DMS 273 treated with DMSO at 0.1 percent for 48 hours (cell line): ENCODE data around the gene DLG2.
"Not testable (repeated sequence)": the region's sequence is repeated elsewhere in the genome, so short reads cannot be mapped to it uniquely, and the experiment has no call there.

ENCODE experiments used
- DNase-seq: peaks from one replicate; lab custom pipeline; 2025; lab: John Stamatoyannopoulos, UW

Gene DLG2

DNA sequence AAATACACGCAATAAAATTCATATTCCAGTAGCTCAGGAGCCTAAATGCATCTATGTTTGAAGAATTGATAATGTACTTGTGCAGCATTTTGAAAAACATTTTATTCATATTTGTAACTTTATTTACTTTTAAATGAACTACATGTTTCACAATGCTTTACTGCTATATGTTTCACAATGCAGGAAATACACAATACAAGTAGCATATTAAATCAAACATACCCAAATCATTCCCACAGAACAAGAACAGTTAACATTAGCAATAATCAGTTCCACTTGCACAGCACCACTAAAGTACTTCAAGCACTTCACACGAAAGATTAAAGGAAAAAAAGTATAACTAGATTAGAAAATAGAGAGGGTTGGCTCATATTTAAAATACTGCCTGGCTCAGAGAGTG lies 1997.4 kb downstream of the DLG2 start:
- no peak for DNase-seq

DNA sequence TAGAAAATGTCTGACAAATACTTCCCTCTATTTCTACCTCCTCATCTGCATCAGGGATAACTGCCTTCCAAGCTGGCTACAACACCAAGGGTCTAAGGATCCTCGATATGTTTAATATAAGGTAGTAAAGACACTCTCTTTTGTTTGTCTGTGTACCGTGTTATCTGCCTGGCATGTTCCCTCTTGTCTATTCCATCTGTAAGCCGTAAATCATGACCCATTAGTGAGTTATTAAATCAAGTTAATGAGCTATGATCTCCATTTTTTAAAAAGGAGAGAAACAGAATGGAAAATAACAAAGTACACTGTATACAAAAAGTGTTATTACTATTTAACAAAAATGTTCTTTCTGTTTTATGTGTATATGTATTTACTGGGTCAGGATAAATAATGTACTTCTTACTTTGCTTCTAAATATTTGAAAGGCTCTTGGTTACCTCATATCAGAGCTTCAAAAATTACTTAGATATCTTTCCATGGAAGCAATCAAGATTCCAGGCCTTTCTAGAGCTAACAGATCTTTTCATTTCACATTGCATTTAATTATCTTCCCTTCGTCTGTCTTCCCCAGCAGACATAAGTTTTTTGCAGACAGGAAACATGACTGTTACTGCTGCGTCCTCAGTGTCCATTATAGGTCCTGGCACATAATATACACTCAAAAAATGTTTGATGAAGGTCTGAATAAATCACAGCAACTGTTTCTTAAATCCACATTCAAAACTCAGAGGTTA lies 1998.4 kb downstream of the DLG2 start:
- no peak for DNase-seq

- DNase-seq: no peak
Observed at GRCh38 chr11:83625336-83625735, 2001.8 kb downstream of the DLG2 start.

GRCh38 chr11:83617671-83618070 lies 2009.5 kb downstream of the DLG2 start:
- no peak for DNase-seq

GRCh38 chr11:83613767-83614121 lies 2013.4 kb downstream of the DLG2 start:
- DNase-seq: no peak

GRCh38 chr11:83612891-83613766 lies 2014.0 kb downstream of the DLG2 start:
- DNase-seq: no peak

- DNase-seq: no peak
Observed at GRCh38 chr11:83611600-83611999, 2015.5 kb downstream of the DLG2 start.

- no peak for DNase-seq
Observed at GRCh38 chr11:83611031-83611430, 2016.1 kb downstream of the DLG2 start.

DNA sequence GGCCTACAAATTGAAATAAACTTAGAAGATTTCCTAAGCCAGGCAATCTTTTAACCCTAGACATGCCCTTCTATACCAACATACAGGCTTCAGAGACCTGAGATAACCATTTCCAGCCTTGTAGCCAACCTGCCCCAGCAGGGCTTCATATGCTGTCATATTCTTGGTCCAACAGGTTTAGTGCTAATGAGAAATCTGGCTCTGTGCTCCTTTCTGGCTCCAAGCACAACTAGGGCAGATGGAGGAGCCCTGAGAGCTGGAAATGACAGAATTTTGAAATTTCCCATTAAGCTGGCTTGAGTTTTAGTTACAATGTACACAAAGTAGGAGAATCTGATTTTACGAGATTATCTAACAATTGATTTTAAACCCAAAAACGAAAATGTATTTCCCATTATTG lies 2018.0 kb downstream of the DLG2 start:
- no peak for DNase-seq

DNA sequence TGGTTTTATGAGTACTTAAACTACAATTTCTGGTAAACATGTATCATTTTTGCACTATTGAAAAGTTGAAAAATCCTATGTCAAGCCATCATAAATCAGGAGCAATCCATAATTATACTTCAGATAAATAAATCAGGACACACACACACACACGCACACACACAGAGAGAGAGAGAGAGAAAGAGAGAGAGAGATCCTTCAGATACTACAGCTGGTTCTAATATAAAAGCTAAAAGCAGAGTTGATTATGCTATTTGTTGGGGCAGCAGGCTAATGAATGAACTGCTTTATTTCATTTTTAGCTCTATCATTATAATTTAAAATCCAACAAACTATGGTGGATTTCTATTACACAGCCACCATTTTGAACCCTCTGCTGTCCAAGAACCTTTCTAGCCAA lies 2018.6 kb downstream of the DLG2 start:
- DNase-seq: no peak

DNA sequence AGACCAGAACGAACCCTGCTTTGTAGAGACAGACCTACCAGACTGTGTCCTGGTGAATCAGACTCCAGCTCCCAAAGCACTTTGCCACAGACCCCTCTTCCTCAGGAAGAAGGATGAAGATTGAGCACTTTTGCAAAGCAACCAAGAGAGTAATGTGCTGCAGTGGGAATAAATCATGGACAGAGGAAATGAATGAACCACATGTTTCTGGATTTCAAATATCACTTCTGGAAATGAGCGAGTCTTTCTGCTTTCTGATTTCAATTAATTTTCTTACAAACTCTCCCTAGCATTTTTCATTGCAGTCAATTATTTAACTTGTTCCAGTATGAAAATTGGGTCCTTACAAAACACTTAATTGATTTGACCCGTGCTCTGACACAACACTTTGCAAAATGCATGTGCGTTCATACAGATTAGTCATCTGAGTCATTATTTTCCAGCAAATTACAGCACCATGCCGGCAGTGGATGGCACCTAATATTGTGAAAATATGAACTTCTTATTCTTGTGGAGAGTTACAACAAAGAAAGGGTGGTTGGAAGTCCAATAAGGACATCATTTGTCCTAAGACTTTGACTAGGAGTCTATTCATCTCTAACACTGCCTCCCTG lies 2025.1 kb downstream of the DLG2 start:
- no peak for DNase-seq

- no peak for DNase-seq
Observed at GRCh38 chr11:83601201-83601913, 2025.8 kb downstream of the DLG2 start.

DNA sequence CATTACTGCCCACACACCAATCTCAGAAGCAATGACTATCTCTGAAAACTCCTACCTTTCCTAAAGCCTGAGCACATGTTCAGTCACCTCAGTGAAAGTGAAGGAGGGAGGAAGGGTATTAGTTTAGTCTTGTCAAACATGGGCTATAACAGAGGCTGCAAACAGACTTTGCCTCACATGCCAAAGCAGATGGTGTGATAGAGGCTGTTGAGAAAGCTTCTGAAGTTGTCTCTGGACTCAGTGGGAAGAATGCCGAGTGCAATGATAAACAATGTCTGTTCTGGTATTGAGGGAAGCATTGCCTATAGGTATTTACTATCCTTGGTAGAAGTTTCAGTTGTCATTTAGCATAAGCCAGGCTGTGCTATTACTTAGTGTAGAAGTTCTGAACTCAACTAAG lies 2026.5 kb downstream of the DLG2 start:
- no peak for DNase-seq

GRCh38 chr11:83599066-83599465 lies 2028.1 kb downstream of the DLG2 start:
- DNase-seq: no peak

DNA sequence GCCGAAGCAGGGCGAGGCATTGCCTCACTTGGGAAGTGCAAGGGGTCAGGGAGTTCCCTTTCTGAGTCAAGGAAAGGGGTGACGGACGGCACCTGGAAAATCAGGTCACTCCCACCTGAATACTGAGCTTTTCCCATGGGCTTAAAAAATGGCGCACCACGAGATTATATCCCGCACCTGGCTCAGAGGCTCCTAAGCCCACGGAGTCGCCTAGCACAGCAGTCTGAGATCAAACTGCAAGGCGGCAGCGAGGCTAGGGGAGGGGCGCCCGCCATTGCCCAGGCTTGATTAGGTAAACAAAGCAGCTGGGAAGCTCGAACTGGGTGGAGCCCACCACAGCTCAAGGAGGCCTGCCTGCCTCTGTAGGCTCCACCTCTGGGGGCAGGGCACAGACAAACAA lies 2039.3 kb downstream of the DLG2 start:
- DNase-seq: not testable (repeated sequence)

DNA sequence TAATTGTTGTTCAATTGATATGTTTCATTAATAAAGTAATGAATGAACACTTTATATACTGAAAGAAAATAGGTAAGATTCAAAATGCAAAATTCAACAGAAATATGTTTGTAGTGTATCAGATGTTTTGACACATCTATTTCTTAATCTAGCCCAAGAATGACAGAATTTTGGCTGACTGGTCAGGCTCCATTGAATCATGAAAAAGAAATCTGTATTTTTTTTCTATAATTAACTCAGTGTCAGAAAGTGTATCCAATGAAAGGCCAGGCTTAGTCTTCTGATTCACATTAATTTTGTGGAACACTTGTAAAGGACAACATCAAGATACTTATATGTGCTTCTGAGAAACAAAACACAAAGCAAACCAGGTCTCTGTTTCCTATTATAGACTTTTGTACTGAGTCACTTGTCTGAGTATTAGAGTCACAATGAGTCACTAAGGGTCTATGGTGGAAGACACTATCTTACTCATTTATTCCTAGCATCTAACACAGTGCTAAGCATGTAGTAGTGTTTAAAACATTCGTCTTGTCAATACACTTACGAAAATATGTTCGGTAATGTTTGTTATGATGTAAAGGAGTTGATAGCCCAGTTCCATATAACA lies 2043.3 kb downstream of the DLG2 start:
- no peak for DNase-seq

- DNase-seq: no peak
Observed at GRCh38 chr11:83574519-83574918, 2052.6 kb downstream of the DLG2 start.

DNA sequence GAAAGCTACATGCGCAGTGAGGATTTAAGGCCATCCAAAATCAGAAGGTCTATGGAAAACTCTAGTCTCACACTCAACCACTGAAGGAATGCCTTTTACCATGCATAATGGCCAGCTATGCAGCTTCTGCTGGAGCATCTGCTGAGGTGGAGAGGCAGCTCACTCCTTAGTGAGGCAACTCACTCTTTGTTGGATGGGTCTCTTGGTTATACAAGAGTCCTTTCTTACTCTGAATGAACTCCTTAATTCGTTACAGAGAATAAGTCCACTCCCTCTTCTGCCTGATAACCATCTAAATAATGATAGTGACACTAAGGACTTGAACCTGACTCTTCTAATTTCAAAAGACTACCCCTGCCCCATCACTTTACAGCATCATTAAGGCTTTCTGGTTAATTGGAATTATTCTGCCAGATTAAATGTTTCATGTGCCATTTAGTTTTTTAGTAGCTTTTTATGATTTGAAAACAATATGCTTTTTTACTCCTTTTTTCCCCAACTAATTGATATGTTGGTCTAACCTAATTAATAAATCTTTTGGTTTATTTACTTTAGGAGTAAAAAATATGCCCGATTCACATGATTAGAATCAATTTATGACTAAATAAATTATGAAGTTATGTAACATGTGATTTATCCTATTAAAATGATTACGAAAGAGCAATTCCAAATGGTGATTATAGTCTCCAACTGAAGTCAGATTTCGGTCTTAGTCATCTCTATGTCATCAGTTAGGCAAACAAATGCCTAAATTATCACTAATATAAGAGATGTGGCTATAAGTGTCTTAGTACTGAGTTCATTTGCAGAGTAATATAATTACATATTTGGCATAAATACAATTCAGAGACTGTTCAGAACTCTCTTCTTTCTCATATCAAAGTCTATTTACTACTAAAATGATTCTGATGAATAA lies 2054.3 kb downstream of the DLG2 start:
- DNase-seq: no peak

DNA sequence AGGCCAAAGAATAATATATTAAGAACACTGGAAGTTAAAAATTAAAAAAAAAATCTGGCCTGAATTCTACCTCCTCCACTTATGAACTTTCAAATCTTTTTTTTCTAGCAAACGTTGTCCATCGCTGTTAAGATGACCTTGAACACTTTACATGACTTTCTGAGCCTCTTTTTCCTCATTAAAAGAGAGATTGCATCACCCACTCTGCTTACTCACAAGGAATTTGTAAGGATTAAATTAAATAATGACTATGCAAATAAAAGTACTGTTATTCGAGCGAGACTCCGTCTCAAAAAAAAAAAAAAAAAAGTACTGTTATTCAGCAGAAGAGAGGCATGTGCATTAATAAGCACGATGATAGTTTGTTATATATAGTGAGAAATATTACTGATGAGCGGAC lies 2055.8 kb downstream of the DLG2 start:
- no peak for DNase-seq

DNA sequence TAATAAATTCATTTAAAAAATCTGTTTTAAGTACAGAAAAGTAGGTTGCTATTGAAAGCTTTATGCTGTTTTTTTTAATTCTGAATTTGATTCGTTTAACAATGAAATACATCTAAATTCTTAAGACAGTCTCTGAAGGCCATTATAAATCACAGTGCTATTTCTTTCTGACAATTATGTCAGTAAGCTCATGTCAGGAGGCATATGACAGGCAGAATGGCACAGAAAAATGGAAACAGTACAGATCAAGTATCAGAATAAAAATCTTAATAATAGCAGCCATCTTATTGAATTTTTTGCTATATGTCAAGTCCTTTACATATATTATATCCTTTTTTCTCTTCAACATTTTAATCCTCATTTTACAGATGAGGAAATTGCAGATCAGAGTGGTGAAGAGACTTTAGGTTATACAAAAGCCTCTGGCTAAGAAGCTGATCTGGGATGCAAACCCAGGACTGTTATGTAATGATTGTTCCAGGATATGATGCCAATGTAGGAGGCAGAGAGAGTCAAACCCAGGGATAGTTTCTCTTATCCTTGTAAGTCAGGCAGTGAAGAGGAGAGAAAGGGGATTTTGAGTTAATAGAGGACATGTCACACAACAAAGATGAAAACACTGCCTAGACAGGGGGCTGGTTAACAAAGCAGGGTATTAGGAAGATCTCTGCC lies 2057.9 kb downstream of the DLG2 start:
- no peak for DNase-seq
